ENCODE results near the gene ALDH8A1.

ALDH8A1 gene, protein sequence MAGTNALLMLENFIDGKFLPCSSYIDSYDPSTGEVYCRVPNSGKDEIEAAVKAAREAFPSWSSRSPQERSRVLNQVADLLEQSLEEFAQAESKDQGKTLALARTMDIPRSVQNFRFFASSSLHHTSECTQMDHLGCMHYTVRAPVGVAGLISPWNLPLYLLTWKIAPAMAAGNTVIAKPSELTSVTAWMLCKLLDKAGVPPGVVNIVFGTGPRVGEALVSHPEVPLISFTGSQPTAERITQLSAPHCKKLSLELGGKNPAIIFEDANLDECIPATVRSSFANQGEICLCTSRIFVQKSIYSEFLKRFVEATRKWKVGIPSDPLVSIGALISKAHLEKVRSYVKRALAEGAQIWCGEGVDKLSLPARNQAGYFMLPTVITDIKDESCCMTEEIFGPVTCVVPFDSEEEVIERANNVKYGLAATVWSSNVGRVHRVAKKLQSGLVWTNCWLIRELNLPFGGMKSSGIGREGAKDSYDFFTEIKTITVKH

DNA sequence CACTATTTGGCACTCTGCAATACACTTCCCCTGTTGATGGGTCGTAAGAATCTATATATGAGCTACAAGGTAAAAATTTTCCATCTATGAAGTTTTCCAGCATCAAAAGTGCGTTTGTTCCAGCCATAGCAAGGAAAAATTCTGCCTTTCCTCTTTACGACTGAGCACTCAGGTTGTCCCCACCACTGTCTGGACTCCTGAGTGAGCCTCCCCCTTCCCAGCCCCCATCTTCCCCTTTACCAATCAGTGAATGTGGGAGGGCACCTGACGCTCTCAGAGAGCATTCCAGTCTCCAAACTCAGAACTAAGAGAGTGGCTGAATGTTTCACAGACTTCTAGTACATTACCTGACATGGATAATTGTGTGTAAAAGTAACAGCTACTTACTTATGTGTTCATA is at the start of gene ALDH8A1:
Gene ALDH8A1 (minus strand): TSS at position 175 of the 400 bp plus-strand sequence. CDS start 48 bp downstream, at position 127.
- no peak for DNase-seq

DNA sequence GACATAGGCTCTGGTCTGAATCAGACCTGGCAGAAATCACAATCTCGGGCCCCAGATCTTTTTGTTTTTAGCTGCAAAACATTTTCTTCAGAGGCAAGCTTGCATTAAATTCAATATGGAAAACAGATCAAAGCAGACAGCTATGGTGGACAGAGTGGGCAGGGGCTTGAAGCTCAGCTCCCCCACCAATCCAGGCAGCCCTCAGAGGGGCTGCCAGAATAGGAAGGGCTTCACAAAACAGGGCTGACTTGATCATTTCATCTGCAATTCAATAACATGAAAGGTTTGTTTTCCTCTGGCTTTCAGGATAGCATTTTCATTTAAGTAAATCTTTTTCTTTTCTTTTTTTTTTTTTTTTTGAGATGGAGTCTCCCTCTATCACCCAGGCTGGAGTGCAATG is 49.2 kb upstream of the ALDH8A1 start:
- no peak for DNase-seq

DNA sequence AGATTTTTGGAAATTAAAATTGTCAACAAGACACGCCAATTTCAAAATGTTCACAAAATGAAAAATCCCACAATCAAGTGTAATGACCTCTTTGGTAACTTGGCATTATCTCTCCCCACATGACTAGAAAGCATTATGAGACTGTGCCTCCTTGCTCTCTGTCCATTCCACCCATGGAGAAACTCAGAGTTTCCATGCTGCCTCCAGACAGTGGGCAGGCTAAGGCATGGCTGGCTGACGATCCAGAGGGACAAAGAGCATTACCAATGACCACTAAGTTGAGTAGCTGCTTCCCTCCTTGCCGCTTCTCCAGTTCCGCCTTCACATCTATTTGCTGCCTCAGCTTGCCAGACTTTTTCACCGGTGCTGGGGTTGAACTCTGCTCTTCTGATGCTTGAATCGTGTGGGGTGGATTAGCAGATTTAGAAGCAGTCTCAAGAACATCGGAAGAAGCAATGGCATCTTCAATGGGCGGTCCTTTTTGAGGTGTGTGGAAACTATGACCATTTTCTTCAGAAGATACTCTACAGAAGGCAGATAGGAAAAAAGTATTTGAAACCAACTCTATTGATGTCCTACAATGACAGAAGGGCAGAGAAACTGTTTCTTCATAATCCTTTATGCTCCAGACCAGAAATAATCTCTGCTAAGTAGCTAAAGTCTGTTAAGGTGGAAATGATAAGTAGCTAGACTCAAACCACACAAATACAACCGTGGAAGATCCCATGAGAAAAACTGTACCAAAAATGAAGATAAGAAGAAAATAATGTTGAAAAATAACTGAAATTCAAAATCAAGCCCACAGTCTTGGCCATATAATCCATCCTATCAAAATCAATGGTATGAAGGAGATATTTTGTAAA is 47.5 kb upstream of the ALDH8A1 start:
- DNase-seq: no peak

DNA sequence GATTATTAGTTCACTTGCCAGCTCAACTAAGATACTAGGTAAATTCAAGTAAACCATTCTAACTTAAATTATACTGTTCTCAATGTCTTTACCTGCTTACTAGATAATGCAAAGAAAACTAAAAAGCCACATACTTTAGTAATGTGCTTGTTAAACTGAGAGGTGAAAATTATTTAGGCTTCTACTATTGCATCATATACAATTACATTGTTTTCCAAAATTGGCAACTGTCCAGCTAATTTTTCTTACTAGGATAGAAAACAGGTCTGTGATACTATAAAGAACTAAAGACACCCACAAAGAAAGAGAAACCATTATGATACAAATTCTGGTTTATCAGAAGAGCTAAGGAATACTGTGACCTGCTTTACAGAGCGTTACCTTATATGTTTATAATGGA is 45.6 kb upstream of the ALDH8A1 start:
- DNase-seq: no peak

DNA sequence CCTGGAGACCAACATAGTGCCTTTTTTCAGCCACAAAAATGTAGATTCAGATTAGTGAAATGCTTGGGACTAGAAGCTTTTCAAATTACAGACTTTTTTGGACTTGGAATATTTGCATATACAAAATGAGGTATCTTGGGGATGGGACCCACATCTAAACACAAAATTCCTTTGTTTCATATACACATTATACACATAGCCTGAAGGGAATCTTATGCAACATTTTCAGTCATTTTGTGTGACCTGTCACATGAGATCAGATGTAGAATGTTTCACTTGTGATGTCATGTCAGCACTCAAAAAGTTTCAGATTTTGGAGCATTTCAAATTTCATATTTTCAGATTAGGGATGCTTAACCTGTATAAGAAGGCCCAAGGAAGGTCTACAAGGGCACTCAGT is 44.5 kb upstream of the ALDH8A1 start:
- DNase-seq: no peak

DNA sequence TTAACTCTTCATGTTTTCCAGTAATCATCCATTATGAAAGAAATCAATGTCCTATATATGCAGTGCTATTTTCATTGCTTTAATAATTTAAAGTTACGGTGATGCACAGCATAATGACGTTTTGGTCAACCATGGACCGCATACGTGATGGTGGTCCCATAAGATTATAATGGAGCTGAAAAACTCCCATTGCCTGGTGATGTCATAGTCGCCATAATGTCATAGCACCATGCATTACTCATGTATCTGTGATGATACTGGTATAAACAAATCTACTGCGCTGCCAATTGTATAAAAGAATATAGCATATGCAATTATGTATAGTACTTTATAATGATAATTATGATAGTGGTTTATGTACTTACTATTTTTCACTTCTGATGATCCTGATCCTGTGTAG is 42.3 kb upstream of the ALDH8A1 start:
- no peak for DNase-seq

DNA sequence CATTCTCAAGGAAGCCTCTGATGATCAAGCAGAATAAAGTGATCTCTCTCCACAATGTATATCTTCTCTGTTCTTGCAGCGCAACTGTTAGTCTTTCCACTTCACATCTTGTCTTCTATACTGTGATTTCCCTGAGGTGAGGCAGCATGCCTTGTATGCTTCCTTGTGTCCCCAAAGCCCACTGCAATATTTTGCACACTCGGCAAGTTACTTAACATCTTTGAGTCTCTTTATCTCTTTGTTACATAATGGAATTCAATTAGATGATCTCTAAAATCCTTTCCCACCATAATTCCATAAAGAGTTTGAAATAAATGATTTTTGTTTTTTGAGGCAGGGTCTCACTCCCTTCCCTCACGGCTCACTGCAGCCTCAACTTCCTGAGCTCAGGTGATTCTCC is 40.4 kb upstream of the ALDH8A1 start:
- no peak for DNase-seq

DNA sequence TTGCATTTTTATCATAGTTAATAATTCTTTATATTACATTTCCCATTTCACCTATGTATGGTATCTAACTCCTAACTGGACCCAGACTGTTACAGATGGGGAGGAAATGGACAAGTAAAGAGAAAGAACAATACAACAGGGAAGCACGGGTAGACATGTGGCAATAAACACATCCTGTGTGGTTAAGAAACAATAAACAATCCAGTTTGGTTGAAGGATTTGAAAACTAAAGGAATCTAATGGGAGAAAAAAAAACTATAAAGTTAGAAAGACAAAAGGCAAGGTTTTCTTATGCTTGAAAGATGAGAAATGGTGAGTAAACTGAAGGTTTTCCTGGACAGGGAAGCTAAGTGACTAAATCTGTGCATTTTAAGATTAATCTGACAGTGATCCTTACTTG is 34.9 kb upstream of the ALDH8A1 start:
- no peak for DNase-seq

DNA sequence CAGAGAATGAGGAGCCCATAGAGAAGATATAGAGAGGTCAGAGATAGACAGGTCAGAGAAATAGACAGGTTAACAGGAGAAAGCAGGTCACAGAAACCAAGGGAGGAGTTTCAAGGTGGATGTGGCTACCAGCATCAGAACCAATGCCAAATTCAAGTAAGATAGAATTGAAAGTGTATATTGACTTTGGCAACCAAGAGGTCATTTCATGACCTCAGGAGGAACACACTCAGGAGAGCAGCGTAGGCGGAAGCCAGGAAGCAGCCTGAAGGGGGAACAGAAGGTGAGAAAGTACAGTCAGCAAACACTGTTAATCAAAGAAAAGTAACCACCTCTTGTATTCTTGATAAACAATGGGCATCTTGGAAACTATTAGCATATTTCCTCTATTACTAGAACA is 33.9 kb upstream of the ALDH8A1 start:
- DNase-seq: no peak

DNA sequence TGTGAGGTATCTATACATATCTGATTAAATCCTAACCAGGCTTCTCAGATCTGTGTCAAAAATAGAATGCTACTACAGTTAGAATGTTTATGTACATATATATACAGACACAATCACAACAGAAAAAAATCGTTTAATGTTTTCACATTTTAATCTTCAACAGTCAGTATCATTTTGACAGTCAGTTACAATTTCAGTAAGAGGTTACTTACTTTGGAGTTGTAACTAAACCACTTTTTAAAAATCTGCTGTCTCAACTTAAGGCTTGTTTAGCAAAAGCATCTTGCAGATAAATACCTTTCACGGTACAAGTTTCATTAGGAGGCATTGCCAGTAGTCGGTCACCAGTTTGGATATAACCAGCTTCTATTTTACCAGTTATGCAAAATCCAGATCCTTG is 32.3 kb upstream of the ALDH8A1 start:
- no peak for DNase-seq

DNA sequence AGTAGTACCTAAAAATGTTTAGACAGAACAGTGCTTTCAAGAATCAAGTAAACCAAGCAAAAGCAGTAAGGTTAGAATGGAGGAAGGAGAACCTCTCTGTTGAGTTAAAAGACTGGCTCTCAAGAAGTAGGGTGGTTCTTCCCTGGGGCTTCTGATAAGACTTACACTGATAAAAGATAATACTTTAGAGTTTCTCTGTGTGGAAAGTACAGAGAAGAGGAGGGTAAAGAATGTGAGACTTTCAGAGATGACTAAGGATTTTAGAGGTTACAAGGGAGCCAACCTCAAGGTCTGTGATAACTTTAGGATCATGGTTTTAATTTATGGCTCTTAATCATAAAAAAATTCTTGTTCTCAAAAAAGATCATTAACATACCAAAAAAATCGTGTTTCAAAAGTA is 30.9 kb upstream of the ALDH8A1 start:
- no peak for DNase-seq

DNA sequence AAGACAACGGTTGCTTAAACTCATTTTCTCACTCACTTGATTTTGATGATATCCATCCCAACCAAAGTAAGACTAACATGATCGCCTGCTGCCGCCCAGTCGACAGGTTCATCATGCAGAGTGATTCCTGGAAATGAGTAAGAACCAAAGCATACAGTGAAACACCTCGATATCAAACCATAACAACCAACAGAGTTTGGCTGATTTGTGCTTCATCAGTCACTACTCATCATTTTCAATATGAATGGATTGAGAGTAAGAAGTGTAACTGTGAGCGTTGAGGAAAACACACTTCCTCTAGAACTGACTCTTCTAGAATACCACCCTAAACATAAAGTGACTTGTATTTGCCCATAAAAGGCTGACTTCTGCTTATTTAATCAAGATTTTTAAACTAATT is 29.2 kb upstream of the ALDH8A1 start:
- DNase-seq: no peak

DNA sequence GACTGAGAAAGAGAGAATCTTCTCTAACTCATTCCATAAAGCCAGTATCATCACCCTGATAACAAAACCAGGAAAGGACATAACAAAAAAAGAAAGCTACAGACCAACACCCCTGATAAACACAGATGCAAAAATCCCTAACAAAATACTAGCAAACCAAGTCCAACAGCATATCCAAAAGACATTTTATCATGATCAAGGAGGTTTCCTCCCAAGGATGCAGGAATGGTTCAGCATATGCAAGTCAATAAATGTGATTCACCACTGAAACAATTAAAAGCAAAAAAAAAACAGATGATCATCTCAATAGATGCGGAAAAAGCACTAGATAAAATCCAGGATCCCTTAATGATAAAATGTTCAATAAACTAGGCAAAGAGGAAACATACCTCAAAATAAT is 24.5 kb upstream of the ALDH8A1 start:
- DNase-seq: no peak

DNA sequence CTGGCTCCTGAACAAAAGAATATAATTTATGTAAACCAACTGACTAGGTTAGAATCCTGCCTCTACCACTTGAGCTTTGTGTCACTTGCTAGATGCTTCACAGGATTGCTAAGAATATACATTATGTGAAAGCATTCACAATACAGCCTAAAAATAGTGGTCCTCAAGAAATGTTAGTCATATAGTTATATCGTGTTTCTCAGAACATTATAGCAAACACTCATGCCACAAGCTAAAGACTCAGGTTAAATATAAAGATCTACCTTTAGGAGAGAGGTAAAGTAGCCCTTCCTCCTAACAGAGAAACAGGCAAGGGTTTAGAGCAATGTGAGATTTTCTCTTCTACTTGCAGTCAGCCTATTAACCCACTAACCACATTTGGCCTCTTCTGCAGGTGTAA is 17.8 kb upstream of the ALDH8A1 start:
- no peak for DNase-seq

DNA sequence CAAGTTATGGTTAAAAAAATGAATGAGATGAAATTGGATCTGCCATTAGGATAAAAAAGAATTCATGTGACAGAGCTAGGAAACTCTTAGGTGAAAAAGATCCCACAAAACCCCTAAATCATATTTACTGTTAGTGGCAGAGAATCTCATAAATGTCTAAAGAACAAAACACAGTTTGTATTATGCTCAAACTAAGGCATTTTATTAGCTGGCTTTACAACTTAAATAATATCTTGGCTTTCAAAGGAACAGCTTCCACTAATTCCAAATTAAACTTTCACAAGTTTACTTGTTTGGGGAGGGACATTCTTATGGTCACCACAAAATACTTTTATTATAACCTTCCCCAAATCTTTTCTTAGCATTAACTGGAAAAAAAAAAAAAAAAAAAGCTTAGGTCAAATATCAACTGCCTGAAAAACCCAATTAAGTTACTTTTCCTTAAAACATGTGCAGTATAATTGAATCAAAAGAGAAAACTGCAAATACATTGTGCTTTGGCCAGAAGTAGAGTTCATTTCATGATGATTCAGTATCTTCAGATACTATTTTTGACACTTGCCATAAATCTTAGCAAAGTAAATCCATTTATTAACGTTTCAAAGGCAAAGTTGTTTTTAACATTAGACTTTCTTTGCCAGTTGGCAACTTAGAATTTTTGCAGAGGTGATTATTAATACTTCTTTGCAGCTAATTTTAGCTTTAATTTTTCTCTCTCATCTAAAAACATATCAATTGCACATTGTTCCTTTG is 14.7 kb upstream of the ALDH8A1 start:
- DNase-seq: no peak

DNA sequence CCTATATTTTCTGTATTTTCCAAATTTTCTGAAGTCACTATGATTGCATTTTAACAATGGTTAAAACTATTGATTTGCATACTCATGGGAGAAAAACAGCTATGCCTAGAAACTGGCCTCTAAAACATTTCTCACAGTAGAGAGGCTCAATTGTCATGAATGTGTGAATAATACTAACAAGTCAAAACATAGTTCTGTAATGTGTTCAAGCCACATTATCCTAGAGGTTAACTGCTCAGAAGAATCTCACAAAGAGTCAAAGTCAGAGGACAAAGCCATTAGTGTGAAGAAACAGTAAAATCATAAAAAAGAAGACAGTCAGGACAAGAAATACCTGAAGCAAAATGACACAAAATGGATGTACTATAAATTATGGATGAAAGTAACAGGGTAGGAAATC is 12.5 kb upstream of the ALDH8A1 start:
- DNase-seq: no peak

DNA sequence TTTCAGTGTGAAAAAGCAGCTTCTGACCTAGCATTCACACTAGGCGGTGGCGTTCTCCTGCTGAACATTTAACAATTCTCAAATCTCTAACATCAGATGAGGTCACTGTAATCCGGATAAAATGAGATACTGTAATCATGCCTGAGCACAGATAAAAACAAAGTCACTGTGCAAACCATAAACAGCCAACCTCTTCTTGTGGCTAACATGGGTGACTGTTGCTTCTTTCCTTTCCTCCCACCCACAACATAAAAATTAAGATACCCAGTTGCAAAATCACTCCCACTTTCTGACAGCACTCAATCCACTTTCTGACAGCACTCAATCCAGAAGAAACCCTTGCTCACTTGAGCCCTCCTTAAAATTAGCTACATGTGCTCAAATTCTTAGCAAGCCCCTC is 11.5 kb upstream of the ALDH8A1 start:
- no peak for DNase-seq

DNA sequence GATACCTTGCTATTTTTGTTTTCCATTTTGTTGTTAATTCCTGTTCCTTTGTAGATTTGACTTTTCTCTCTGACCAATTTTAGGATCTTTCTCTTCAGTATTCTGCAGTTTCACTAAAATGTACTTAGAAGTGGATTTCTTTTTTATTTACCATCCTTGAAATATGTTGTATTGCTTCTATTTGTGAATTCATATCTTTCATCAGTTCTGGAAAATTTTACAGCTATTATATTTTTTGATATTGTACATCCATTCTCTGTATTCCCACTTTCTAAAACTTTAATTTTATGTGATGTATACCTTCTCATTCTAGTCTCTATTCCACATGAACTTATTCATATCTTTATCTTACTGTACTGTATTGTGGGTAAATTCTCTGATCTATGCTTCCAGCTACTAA is 9.7 kb upstream of the ALDH8A1 start:
- DNase-seq: no peak

DNA sequence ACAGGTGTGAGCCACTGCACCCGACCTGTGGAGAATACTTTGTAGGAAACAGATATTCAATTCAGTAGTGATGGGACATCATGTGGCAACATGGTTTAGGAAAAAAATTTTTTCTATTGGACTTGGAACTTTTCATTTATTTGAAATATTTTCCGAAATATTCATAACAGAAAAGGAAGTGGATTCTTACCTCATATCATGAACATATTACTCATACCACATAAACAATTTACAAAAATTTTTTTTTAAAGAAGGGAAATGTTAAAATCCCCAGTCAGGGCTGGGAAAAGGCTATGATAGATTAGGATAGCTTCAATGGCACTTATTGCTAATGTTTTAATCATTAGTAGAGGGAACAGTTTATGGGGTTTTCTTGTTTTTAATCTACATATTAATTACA is 6.8 kb upstream of the ALDH8A1 start:
- DNase-seq: no peak

DNA sequence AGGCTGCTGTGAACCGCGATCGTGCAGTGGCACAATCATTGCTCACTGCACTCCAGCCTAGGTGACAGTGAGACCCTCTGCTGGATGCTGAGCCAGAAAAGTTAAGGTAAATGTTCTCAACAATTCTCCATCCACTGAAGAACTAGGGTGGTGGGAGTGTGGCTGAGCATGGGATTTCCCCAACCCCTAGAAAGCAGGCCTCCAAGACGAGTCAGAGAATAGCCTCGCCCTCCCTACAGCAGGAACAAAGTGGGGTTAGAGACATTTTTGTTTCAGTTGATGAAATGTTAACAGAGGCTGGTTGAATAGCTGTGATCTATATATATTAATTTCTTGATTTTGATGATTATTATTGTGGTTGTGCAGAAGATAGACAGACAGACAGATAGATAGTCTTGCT is 6.1 kb upstream of the ALDH8A1 start:
- DNase-seq: no peak

DNA sequence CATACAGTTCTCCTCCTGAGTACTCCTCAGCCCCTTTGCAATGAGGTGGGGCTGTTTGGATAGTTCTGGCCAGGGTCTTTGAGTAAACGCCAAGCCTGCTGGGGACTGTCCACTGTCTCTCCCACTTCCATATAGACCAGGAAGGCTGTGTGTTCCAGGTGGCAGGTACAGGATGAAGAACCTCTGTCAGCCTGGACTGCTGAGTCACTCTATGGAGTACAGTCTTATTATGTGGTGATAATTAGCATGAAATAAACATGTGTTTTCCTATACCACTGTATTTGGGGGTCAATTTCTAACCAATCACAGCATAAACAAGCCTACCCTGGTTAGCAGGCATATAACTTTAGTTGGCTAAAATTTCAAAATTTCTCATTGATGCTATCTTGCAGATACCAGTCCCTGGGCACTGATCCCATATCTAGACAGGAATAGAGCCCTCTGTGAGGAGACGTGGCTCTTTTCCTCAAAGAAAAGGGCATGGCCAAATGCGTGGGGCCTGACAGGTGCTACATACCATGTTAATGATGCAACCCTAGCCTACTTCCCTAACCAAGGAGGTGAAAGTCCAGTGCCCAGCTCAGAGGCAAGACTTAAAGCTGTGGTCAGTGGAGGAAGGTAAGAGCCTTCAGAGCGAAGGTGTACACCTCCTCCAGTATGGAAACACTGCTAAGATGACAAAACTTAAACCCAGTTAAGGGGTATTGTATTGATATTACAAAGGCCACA is 4.5 kb upstream of the ALDH8A1 start:
- no peak for DNase-seq

DNA sequence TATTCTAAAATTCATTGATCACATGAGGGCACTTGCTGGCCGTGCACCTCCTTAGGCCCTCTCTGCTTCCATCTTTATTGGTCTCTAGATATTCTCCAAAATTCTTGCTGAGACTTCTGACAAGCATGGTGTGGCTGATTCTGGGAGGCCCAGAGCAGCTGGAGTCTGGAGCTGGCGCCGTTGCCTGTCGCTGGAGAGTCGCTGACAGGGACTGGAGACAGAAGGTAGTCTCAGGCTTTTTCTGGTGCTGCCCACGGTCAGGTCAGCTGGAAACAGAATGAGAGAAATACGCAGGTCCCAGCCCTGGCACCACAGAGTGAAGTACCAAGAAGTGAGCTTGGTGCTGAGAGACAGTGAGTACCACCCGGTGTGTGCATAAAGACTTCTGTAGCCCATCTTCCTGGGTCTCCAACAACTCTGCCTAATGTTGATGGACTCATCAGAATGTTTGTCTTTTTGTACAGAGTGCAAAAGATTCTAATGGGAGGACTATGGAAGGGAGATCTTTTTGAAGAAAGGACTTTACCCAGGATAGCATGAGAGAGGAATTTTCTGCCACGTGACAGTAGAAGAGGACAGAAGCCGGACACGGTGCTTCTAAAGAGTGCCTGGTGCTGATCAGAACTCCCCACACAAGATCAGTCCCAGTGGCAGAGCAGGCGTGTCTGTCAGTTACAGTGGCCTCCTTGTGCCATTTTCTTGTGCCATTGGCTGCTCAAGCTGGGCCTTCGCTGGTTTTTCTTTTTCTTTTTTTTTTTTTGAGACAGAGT is 1.8 kb upstream of the ALDH8A1 start:
- no peak for DNase-seq

Data from NCI-H146 (cell line).